Ammon's horn (tissue), 1 donor: ENCODE results near the gene ARHGEF25.
"Not testable (repeated sequence)": the region's sequence is repeated elsewhere in the genome, so short reads cannot be mapped to it uniquely, and the experiment has no call there.

ENCODE experiments used
- DNase-seq: peaks from one replicate; pipeline ENCODE4 v3.0.0-alpha.2; 2016; ENCODE audit warnings: low spot score

The ARHGEF25 gene

DNA sequence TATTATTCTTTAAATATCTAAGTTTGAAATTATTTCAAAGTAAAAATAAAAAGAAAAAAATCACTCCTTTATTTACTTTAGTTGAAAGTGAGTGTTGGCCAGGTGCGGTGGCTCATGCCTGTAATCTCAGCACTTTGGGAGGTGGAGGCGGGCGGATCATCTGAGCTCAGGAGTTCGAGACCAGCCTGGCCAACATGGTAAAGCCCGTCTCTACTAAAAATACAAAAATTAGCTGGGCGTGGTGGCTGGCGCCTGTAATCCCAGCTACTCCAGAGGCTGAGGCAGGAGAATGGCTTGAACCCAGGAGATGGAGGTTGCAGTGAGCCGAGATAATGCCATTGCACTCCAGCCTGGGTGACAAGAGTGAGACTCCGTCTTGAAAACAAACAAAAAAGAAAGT is 25.5 kb downstream of the ARHGEF25 start:
- not testable (repeated sequence) for DNase-seq

DNA sequence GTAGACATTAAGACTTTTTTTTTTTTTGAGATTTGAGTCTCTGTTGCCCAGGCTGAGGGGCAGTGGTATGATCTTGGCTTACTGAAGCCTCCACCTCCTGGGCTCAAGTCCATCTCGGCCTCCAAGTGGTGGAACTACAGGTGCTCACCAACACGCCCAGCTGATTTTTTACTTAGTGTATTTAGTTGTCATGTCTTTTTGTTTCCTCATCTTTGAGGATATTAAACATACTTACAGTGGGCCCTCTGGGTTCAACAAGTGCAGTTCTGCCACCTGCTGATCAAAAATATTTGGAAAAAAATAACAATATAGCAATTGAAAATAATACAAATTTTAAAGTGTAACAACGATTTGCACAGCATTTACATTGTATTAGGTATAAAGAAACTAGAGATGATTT is 26.1 kb downstream of the ARHGEF25 start:
- DNase-seq, result no peak

DNA sequence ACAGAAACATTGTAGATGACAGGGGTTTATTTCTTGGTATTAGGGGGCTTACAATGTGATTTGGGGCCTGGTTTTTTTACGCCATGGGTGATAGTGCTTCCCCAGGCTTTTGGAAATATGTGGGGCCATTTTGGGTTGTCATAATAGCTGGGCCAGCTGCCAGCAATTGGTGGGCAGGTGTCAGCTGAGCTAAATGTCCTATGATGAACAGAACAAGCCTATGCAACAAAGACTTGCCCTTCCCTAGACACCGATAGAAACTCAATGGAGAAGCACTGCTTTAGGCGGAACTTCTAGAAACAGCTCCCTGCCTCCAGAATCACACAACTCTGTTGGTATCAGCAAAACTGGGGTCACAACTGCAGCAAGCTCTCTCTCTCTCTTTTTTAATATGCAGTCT is 26.9 kb downstream of the ARHGEF25 start:
- no peak for DNase-seq

DNA sequence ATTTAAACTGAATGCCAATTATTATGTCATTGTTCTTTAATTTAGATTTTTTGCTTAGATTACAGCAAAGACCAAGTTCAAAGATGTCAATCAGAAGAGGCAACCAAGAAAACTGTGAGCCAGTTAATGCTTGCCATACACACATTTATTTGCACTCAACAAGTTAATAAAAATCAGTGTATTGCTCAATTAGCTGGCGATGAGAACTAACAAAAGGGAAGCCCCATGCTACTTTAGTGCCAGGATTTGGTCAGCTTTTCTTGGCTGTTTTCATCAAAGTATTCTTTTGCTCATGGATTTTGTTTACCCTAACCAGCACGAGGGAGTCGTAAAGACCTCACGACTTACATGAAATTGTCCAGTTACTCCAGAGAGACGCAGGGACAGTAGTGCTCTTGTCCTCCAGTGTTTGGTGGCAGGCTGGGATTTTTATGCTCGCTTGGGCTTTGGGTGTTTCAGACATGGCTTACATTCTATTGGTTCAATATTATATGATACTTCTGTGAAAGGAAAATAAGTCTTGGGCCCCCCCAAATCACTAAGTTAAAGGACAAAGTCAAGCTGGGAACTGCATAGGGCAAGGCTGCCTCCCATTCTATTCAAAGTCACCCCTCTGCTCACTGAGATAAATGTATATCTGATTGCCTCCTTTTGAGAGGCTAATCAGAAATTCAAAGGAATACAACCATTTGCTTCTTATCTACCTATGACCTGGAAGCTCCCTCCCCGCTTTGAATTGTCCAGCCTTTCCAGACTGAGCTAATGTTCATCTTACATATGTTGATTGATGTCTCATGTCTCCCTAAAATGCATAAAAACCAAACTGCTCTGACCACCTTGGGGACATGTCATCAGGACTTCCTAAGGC is 29.2 kb downstream of the ARHGEF25 start:
- DNase-seq, result no peak

DNA sequence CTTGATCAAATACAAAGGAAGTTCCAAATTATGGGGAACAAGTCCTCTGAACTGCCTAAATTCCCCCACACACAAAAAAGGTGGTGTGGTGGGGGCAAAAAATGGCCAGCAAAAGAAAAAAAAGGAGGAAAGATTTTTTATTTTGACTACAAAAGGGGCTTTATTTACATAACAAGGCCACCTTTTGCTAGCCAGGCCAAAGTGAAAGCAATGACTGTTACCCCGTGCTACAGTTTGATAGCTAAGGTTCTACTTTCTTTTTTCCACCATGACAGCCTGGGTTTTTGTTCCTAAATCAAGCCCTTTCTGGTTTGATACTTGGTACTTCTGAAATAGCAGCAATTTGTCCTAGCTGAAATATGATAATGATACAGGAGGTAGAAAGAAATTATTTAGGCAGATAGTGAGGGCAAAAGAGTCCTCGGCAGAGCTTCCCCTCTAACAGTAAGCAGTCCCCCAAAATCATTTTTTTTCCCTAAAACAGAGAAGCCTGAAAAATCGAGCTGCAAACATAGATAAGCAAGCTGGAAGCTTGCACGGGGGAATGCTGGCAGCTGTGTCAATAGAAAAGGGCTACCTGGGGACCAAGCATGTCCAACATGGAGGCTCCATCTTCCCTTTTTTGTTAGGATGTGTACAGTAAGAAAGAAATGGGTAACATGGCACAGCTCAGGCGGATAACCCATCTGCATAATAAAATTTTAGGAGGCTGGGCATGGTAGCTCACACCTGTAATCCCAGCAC is 30.6 kb downstream of the ARHGEF25 start:
- DNase-seq, result no peak

DNA sequence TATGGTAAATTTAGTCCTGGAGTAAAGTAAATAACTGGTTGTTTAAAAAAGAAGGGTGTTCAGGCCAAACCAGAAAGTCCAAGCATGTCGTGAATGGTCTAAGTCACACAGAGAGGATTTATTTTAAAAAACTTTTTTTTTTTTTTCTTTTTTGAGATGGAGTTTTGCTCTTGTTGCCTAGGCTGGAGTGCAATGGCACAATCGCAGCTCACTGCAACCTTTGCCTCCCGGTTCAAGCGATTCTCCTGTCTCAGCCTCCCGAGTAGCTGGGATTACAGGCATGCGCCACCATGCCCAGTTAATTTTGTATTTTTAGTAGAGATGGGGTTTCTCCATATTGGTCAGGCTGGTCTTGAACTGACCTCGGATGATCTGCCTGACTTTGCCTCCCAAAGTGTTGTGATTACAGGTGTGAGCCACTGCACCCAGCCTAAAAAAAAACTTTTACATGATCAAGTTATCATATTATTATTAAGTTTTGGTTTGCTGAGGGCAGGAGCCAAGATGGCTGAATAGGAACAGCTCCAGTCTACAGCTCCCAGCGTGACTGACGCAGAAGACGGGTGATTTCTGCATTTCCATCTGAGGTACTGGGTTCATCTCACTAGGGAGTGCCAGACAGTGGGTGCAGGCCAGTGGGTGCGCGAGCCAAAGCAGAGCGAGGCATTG is 34.9 kb downstream of the ARHGEF25 start:
- not testable (repeated sequence) for DNase-seq

DNA sequence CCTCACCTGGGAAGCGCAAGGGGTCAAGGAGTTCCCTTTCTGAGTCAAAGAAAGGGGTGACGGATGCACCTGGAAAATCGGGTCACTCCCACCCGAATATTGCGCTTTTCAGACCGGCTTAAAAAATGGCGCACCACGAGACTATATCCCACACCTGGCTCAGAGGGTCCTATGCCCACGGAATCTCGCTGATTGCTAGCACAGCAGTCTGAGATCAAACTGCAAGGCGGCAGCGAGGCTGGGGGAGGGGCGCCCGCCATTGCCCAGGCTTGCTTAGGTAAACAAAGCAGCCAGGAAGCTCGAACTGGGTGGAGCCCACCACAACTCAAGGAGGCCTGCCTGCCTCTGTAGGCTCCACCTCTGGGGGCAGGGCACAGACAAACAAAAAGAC is 35.4 kb downstream of the ARHGEF25 start:
- DNase-seq, result not testable (repeated sequence)

DNA sequence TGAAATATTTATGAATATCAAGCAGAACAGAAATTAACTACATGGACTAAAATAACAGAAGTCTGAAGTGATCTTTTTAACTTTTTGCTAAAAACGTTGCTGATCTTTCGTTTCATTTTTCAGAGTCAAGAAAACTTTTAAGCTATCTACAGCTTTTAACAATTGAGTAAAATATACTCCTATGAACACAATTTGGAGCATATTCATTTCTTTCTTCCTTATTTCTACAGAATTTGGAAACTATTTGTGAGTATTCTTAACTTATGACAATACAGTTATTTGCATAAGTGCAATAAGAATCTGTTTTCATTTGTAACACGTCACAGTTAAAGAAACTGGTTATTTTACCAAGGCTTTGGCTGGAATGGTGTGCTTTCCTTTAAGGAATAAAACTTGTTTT is 42.8 kb downstream of the ARHGEF25 start:
- DNase-seq, result no peak

DNA sequence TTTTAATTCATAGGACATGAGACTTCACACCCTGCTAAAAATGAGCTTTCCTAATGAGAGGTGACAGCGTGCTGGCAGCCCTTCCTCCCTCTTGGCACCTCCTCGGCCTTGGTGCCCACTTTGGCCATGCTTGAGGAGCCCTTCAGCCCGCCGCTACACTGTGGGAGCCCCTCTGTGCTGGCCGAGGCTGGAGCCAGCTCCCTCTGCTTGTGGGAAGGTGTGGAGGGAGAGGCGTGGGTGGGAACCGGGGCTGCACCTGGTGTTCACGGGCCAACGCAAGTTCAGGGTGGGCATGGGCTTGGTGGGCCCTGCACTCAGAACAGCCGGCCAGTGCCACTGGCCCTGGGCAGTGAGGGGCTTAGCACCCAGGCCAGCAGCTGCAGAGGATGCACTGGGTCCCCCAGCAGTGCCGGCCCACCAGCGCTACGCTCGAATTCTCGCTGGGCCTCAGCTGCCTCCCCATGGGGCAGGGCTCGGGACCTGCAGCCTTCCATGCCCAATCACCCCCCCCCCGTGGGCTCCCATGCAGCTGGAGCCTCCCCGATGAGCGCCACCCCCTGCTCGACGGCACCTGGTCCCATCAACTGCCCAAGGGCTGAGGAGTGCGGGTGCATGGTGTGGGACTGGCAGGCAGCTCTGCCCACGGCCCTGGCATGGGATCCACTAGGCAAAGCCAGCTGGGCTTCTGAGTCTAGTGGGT is 44.5 kb downstream of the ARHGEF25 start:
- no peak for DNase-seq

DNA sequence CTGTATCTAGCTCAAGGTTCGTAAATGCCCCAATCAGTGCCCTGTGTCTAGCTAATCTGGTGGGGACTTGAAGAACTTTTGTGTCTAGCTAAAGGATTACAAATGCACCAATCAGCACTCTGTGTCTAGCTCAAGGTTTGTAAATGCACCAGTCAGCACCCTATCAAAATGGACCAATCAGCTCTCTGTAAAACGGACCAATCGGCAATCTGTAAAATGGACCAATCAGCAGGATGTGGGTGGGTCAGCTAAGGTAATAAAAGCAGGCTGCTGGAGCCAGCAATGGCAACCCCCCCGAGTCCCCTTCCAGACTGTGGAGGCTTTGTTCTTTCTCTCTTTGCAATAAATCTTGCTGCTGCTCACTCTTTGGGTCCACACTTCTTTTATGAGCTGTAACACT is 45.2 kb downstream of the ARHGEF25 start:
- DNase-seq, result not testable (repeated sequence)

DNA sequence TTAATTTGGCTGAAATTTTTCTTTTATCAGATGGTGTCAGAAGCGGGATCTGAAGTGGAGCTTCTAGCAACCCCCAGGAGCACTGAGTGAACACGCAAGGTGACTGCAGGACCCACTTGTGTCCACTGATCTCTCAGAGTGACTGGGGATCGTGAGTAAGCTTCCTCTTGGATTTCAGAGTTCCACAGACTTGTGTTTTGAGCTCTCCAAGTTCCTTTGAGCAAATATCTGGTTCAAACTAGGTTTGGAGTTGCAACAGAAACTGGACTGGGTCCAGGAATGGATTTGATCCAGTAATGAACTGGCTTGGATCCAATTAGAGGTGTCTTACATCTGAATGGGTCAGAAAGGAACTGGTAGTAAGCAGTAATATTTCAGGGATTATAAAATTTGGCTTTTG is 46.5 kb downstream of the ARHGEF25 start:
- no peak for DNase-seq

DNA sequence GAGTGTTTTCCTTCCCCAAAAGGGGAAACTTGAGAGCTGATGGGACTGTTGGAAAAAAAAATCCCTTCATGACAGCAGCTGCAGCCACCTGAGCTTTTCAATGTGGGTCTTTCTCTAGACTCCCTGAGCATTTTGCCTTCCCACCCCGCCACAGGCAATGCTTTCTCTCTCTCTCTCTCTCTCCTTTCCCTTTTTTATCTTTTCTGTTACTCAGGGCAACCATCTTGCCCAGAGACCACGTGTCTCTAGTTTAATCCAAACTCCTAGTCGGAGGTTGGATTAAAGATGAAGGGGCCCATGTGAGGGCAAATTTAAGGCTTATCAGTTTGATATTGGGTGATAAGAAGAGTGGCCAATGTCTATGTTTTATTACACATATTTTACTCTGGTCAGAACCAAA is 47.7 kb downstream of the ARHGEF25 start:
- DNase-seq, result no peak

DNA sequence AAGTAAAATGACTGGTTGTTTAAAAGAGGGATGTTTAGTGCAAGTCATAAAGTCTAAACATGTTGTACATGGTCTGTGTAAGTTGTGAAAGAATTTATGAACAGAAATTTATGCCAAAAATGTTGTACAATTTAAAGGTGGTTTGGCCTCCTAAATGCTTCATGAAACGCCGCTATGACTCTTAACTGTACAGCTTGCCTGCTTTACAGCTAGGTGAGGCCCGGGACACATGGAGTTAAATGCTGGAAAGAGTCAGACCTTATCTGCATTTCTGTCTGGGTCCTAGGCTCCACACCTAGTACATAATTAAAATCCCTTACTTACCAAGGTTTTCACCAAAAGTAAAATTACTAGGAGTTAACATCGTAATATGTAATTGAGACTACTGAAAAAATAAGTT is 50.1 kb downstream of the ARHGEF25 start:
- no peak for DNase-seq

DNA sequence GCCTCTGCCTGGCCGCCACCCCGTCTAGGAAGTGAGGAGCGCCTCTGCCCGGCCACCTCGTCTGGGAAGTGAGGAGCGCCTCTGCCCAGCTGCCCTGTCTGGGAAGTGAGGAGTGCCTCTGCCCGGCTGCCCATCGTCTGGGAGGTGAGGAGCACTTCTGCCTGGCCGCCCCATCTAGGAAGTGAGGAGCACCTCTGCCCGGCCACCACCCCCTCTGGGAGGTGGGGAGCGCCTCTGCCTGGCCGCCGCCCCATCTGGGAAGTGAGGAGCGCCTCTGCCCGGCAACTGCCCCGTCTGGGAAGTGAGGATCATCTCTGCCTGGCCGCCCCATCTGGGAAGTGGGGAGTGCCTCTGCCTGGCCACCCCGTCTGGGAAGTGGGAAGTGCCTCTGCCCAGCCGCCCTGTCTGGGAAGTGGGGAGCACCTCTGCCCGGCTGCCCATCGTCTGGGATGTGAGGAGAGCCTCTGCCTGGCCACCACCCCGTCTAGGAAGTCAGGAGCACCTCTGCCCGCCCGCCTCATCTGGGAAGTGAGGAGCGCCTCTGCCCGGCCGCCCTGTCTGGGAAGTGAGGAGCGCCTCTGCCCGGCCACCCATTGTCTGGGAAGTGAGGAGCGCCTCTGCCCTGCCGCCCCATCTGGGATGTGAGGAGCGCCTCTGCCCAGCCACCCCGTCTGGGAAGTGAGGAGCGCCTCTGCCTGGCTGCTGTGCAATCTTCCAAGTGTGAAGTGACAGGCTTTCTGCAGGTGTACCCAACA is 54.0 kb downstream of the ARHGEF25 start:
- DNase-seq, result not testable (repeated sequence)
